ENCODE results near the gene GOT2. TPM values are rescaled to one million over a fixed set of nuclear protein-coding genes. Genes with fewer than 3 reads are reported as not detected.
"Not testable (repeated sequence)": the region's sequence is repeated elsewhere in the genome, so short reads cannot be mapped to it uniquely, and the experiment has no call there.

The GOT2 gene
- 10 to 100 TPM; 47.1 to 87.0 (median 64.9) TPM for polyA plus RNA-seq

DNA sequence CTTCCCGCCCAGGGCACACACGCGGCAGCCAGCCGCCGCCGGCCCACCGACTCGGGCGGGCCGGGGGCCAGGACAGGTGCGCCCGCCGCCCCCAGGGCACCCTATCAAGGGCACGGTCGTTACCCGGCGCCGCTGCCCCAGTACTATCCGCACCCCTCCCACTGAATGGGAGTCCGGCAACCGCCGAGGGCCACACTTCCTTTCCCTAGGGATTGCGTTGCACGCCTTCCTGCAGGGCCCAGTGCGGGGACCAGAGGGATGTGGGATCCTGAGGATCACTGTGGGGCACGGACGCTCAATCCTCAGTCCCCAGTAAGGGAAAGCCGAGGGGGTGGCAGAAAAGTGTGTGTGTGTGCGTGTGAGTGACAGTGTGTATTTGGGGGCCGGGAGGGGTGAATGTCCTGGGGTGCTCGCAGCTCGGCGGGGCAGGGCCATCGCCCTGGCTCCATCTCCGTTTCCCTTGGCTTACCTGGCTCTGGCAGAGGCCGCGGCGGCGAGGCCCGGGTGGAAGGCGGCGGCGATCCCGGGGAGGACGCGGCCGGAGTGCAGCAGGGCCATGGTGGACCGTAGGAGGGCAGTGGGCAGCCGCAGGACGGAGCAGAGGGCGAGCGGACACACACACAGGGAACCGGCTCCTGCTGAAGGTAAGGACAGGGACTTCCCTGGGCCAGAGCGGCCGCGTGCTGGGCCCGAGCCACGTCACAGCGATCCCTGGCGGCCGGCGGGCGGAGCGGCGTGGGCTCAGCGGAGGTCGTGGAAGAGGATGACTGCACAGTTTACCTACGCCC lies at the start of gene GOT2:
Gene GOT2, minus strand, starts transcription at position 646 of the 788 bp plus-strand sequence. Its CDS starts 88 bp downstream, at position 558.
- Mint-ChIP-seq H3K4me1 (peaks cover 25 to 53% of the 10 kb centered on the region in 2 donors), H3K27ac (peak within 1 kb of the TSS; percentile 77 to 93 (median 84)), H3K27me3 (ENCODE audit: low read depth in 3 of 3) (peaks cover 0 to 3% (median 0%) of the 10 kb centered on the region in 3 donors), H3K36me3 (no peaks in the 10 kb centered on the region), H3K9me3 (no peaks in the 10 kb centered on the region), H3K4me3 (peak within 1 kb of the TSS; percentile 94 to 98 (median 98))
- DNase-seq, result peak; percentile 70 to 75 (median 74)

DNA sequence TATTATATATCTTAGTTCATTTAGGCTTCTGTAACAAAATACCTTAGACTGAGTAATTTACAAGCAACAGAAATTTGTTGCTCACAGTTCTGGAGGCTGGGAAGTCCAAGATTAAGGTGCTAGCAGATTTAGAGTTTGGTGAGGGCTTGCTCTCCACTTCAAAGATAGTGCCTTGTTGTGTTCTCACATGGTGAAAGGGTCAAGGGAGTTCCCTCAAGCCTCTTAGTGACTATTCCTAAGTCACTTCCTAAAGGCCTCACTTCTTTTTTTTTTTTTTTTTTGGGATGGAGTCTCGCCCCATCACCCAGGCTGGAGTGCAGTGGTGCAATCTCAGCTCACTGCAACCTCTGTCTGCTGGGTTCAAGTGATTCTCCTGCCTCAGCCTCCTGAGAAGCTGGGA lies 45.2 kb upstream of the GOT2 start:
- H3K27ac Mint-ChIP-seq; H3K4me1 Mint-ChIP-seq; H3K27me3 Mint-ChIP-seq (ENCODE audit: low read depth in 3 of 3); DNase-seq; H3K9me3 Mint-ChIP-seq; H3K36me3 Mint-ChIP-seq; H3K4me3 Mint-ChIP-seq: not testable (repeated sequence)

DNA sequence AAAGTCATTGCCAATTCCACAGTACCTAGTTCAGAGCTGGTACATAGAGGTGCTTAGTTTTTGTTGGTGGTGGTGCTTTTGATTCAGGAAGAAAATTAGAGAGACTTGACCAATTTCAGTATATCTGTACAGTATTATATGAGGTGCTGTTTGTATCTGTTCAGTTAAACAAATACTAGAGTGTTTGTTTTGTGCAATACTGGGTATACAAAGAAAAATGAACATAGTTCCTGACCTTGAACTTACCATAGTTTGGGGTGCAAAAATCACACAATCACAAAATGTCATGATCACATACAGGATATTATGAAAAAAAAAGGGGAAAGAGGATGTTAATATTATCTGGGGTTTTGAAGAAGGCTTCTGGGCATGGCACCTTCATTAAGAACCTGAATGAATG lies 39.8 kb upstream of the GOT2 start:
- Mint-ChIP-seq H3K4me1 (no peaks in the 10 kb centered on the region), H3K27me3 (ENCODE audit: low read depth in 3 of 3) (peaks cover 0 to 2% (median 2%) of the 10 kb centered on the region in 3 donors), H3K27ac (no peak overlapping the region), H3K4me3 (no peak overlapping the region), H3K36me3 (no peaks in the 10 kb centered on the region), H3K9me3 (no peaks in the 10 kb centered on the region)
- DNase-seq, result no peak

DNA sequence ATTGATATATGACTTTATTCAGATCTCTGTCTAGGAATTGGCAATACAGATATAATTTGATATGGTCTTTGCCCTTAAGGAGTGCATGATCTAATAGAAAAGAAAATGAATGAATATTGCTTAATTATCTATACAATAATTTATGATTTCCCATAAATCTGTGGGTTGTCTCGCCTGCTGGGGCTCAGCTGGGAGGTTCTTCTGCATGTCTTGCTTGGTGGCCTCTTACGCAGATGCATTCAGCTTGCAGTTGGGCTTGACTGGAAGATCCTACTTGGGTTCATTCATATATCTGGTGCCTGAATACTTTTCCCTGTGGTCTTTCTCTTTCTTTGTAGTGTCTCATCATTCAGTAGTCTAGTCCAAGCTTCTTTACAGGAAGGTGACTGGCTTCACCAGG lies 34.0 kb upstream of the GOT2 start:
- Mint-ChIP-seq H3K27ac (no peak overlapping the region), H3K27me3 (ENCODE audit: low read depth in 3 of 3) (peaks cover 0 to 7% (median 7%) of the 10 kb centered on the region in 3 donors), H3K36me3 (no peaks in the 10 kb centered on the region), H3K4me1 (no peaks in the 10 kb centered on the region), H3K9me3 (no peaks in the 10 kb centered on the region), H3K4me3 (no peak overlapping the region)
- DNase-seq, result no peak

DNA sequence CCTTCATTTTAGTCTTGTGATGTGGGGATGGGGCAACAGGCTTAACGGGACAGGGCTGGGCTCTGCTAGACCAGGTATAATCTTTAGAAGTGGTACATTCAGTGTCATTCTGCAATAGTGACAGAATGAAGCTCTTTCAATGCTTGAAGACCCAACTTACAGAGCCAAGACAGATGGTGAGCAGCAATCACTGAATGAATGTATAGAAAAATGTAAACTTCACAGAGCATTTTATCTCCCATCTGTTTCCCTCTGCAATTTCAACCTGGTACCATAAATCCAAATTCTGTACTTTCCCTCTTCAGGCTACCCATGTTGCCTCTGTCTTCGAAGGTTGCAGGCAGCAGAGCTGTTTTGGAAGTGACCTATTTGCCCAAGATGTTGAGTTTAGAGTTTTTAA lies 33.5 kb upstream of the GOT2 start:
- Mint-ChIP-seq H3K27me3 (ENCODE audit: low read depth in 3 of 3) (peaks cover 0 to 7% (median 7%) of the 10 kb centered on the region in 3 donors), H3K27ac (no peak overlapping the region), H3K36me3 (no peaks in the 10 kb centered on the region), H3K4me1 (no peaks in the 10 kb centered on the region), H3K4me3 (no peak overlapping the region), H3K9me3 (no peaks in the 10 kb centered on the region)
- DNase-seq, result no peak

DNA sequence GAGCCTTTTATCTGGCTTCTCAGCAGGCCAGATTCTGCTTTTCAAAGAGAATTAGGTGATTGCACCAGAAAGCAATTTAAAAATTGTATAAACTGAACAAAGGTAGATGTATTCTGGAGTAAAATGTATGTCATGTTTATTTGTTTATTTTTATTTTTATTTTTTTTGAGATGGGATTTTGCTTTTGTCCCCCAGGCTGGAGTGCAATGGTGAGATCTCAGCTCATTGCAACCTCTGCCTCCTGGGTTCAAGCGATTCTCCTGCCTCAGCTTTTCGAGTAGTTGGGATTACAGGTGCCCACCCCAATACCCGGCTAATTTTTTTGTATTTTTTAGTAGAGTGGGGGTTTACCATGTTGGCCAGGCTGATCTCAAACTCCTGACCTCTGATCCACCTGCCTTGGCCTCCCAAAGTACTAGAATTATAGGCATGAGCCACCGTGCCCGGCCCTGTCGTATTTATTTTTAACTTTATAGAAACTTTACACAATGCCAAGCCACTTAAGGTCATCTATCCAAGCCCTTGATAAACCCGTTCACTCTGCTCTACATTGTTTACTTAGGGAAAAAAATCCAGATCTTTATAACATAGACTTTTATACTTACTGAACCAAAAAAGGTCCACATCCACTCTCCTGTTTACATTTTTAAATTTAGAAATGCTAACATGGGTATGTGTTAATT lies 22.7 kb upstream of the GOT2 start:
- Mint-ChIP-seq H3K27me3 (ENCODE audit: low read depth in 3 of 3) (peaks cover 0 to 4% (median 1%) of the 10 kb centered on the region in 3 donors), H3K36me3 (no peaks in the 10 kb centered on the region), H3K9me3 (no peaks in the 10 kb centered on the region), H3K27ac (peak overlapping the region in 3 of 6 donors; percentile 34 to 71 (median 66)), H3K4me3 (peak overlapping the region in 1 of 5 donors; percentile 60), H3K4me1 (peaks cover 10% of the 10 kb centered on the region in 2 donors)
- DNase-seq, result no peak

DNA sequence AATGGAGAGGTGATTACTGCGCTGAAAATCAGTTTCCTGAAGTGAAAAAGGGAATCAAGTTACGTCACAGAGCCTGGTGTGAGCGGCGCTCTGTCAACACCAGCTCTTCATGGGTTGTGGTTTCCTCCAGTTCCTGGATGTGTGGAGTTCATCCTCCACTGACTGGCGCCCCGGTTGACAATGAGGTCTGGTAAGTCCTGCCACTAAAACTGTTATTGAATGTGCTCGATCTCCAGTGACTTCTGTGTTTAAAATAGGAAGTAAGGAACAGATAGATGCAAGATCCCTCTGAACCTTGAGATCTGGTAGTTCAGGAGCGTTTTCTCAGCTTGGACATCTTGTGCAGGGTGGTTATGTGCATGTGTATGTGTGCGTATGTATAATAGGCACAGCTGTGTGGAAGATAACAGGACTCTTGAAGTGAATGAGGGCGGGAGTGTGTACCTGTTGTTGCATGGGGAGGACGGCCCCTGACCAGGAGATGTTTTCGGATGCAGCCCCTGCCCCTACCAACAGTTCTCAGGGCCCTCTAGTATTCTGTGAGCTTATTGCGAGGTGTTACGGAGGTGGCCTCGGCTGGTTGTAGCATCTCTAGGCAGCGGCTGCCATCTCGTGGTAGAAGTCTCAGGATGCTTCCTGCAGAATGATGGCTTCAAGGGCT lies 22.0 kb upstream of the GOT2 start:
- peak overlapping the region; percentile 2 to 90 (median 50) for H3K27ac Mint-ChIP-seq
- peak; percentile 50 to 62 (median 52) for DNase-seq
- no peaks in the 10 kb centered on the region for H3K9me3 Mint-ChIP-seq
- peaks cover 10% of the 10 kb centered on the region in 2 donors for H3K4me1 Mint-ChIP-seq
- no peaks in the 10 kb centered on the region for H3K36me3 Mint-ChIP-seq
- peaks cover 0 to 4% (median 1%) of the 10 kb centered on the region in 3 donors for H3K27me3 Mint-ChIP-seq (ENCODE audit: low read depth in 3 of 3)
- H3K4me3 Mint-ChIP-seq, result peak overlapping the region; percentile 31 to 78 (median 60)

DNA sequence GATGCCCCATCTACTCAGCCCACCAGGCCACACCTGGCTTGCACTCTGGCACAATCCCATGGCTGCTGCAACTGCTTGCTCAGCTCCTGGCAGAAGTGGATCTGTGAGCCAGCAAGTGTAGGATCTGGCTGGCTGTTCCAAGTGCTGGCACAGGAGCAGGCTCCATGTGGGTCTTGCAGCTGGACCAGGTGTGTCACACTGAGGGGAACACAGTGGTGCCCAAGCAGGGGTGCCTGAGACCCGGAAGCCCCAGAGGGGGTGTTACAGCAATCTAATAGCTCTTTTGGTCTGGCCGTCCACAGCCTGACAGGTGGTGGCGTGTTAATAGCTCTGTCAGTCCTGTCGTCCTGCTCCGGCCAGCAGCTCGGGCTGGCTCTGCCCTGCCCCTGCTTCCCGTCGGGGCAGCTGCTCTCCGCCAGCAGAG lies 19.6 kb upstream of the GOT2 start:
- Mint-ChIP-seq H3K4me3 (no peak overlapping the region), H3K27ac (no peak overlapping the region), H3K4me1 (peaks cover 10% of the 10 kb centered on the region in 2 donors), H3K36me3 (no peaks in the 10 kb centered on the region), H3K27me3 (ENCODE audit: low read depth in 3 of 3) (peaks cover 1 to 4% (median 3%) of the 10 kb centered on the region in 3 donors), H3K9me3 (no peaks in the 10 kb centered on the region)
- no peak for DNase-seq

DNA sequence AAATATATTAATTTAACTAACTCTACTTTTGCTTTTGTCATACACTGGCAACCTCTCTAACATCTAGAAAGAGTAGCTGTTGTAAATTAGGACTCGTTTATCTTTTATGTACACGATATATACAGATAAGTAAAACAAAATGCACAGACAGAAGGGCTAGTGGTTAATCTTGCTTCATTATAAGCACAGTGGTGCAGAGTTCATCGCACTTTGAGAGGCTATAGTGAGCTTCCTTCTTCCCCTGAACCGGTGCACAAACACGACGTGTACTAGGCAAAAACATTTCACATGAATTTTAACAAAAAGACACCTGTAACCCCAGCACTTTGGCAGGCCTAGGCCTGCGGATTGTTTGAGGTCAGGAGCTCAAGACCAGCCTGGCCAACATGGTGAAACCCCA lies 10.4 kb upstream of the GOT2 start:
- Mint-ChIP-seq H3K4me3 (no peak overlapping the region), H3K9me3 (no peaks in the 10 kb centered on the region), H3K4me1 (no peaks in the 10 kb centered on the region), H3K36me3 (no peaks in the 10 kb centered on the region), H3K27ac (no peak overlapping the region), H3K27me3 (ENCODE audit: low read depth in 3 of 3) (peaks cover 0 to 8% (median 0%) of the 10 kb centered on the region in 3 donors)
- DNase-seq, result no peak

DNA sequence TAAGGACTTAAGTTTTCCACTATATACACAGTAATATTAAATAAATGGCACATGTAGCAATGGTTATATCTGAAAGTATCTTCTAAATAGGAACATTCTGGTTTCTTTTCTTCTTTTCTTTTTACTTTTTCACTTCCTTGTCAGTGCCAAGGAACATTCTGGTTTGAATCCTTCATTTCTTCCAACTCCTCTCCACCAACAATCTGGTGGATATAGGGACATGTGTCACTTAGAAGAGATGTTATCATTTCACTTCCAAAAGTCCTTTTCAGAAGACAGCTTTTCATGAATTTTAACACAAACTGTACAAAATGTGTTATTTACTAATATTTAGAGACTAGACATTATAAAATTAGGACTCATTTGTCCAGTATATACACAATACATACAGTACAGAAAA lies 7.9 kb upstream of the GOT2 start:
- no peaks in the 10 kb centered on the region for H3K4me1 Mint-ChIP-seq
- no peaks in the 10 kb centered on the region for H3K36me3 Mint-ChIP-seq
- H3K27ac Mint-ChIP-seq, result no peak overlapping the region
- DNase-seq, result no peak
- H3K4me3 Mint-ChIP-seq, result no peak overlapping the region
- H3K27me3 Mint-ChIP-seq (ENCODE audit: low read depth in 3 of 3), result peaks cover 0 to 8% (median 3%) of the 10 kb centered on the region in 3 donors
- H3K9me3 Mint-ChIP-seq, result no peaks in the 10 kb centered on the region

DNA sequence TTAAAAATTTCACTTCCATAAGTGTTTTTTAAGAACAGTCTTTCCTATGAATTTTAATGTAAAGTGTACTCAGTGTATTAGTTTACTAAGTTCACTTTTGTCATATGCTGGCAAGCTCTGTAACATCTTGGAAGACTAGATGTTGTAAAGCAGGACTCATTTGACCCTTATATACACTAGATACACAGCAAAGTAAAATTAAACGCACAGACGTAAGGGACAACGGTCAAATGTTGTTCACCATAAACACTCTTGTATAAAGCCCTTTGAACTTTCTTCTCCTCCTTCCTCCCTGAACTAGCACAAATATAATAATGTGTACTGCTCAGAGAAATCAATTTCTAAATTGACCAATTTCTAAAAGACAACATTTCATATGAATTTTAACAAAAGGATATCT lies 7.0 kb upstream of the GOT2 start:
- no peaks in the 10 kb centered on the region for H3K4me1 Mint-ChIP-seq
- no peaks in the 10 kb centered on the region for H3K9me3 Mint-ChIP-seq
- H3K36me3 Mint-ChIP-seq, result no peaks in the 10 kb centered on the region
- no peak overlapping the region for H3K4me3 Mint-ChIP-seq
- no peak overlapping the region for H3K27ac Mint-ChIP-seq
- peaks cover 0 to 5% (median 3%) of the 10 kb centered on the region in 3 donors for H3K27me3 Mint-ChIP-seq (ENCODE audit: low read depth in 3 of 3)
- DNase-seq, result no peak

DNA sequence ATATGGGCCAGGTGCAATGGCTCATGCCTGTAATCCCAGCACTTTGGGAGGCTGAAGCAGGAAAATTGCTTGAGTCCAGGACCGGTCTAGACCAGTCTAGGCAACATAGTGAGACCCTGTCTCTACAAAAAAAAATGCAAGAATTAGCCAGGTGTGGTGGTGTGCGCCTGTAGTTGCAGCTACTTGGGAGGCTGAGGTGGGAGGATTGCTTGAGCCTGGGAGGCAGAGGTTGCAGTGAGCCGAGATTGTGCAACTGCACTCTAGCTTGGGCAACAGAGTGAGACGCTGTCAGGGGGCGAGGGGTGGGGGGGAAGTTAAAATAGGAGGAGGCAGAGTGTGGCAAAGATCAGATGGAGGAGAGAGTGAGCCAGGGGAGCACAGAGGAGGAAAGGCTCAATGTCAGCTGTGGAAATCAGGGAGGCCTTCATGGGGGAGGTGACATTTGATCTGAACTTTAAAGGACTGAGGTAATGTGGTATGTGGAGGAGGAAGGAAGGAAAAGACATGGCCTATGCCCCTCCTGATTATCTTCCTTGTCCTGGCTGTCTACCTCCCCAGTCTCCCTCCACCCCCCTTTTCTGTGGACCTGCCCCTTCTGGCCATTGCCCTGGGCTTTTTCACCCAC lies 4.7 kb upstream of the GOT2 start:
- Mint-ChIP-seq H3K4me3 (no peak overlapping the region), H3K36me3 (no peaks in the 10 kb centered on the region), H3K9me3 (no peaks in the 10 kb centered on the region), H3K4me1 (peaks cover 5 to 11% of the 10 kb centered on the region in 2 donors), H3K27me3 (ENCODE audit: low read depth in 3 of 3) (peaks cover 0 to 3% (median 2%) of the 10 kb centered on the region in 3 donors), H3K27ac (peak overlapping the region in 1 of 6 donors; percentile 18)
- DNase-seq, result no peak

DNA sequence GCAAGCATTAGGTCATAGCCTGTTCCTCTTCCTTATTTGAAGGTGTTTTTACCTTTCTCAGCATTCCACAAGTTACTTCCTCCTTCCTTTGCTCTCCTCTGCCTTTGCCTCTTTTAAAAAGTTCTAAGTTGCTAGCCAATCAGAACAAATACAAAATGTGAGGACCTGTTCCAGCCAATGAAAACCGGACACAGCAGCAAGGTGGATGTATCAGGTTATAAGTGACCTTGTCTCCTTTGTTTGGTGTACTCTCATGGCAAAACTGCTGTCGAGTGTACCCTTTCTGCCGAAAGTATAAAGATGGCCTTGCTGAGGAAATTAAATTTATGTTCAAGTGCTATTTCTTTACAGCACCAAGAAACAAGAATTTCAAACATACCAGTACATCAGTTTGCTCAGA lies 2.2 kb upstream of the GOT2 start:
- Mint-ChIP-seq H3K4me1 (peaks cover 22 to 35% of the 10 kb centered on the region in 2 donors), H3K4me3 (peak overlapping the region in 2 of 5 donors; percentile 22 to 41)
- H3K9me3 Mint-ChIP-seq; DNase-seq; H3K27ac Mint-ChIP-seq; H3K36me3 Mint-ChIP-seq; H3K27me3 Mint-ChIP-seq (ENCODE audit: low read depth in 3 of 3): not testable (repeated sequence)
